SIG-M5 treated with dmso at 0.1 percent for 504 hours (cell line): ENCODE data around the gene COMMD4.
"Not testable (repeated sequence)": the region's sequence is repeated elsewhere in the genome, so short reads cannot be mapped to it uniquely, and the experiment has no call there.

Source experiments
- DNase-seq: peaks from one replicate; lab custom pipeline; 2025; ENCODE audit not compliant: unreplicated experiment; lab: John Stamatoyannopoulos, UW

Gene COMMD4

GRCh38 chr15:75335705-75336355 is at the start of gene COMMD4:
Gene COMMD4, plus strand, starts transcription at chr15:75336063. Its CDS starts 27 bp downstream, at chr15:75336090.
- peak; percentile 77 for DNase-seq

- DNase-seq = not testable (repeated sequence)
These were observed 42.2 kb upstream of the COMMD4 start for GRCh38 chr15:75293660-75294059.

GRCh38 chr15:75298541-75299310 is 37.1 kb upstream of the COMMD4 start:
- DNase-seq = not testable (repeated sequence)

- not testable (repeated sequence) for DNase-seq
These were observed 36.6 kb upstream of the COMMD4 start for GRCh38 chr15:75299311-75299688.

- not testable (repeated sequence) for DNase-seq
These were observed 35.8 kb upstream of the COMMD4 start for GRCh38 chr15:75300026-75300425.

- DNase-seq = no peak
These were observed 33.5 kb upstream of the COMMD4 start for GRCh38 chr15:75302318-75302717.

- DNase-seq = not testable (repeated sequence)
These were observed 33.1 kb upstream of the COMMD4 start for GRCh38 chr15:75302753-75303152.

GRCh38 chr15:75306188-75306587 is 29.7 kb upstream of the COMMD4 start:
- no peak for DNase-seq

- peak; percentile 44 for DNase-seq
These were observed 28.0 kb upstream of the COMMD4 start for GRCh38 chr15:75307778-75308390.

GRCh38 chr15:75309711-75310110 is 26.2 kb upstream of the COMMD4 start:
- DNase-seq = no peak

- DNase-seq = not testable (repeated sequence)
These were observed 23.3 kb upstream of the COMMD4 start for GRCh38 chr15:75312548-75312947.

- no peak for DNase-seq
These were observed 22.6 kb upstream of the COMMD4 start for GRCh38 chr15:75313116-75313845.

GRCh38 chr15:75314552-75315290 is 21.1 kb upstream of the COMMD4 start:
- no peak for DNase-seq

GRCh38 chr15:75319231-75319897 is 16.5 kb upstream of the COMMD4 start:
- DNase-seq = not testable (repeated sequence)

GRCh38 chr15:75321711-75322110 is 14.2 kb upstream of the COMMD4 start:
- no peak for DNase-seq

GRCh38 chr15:75325922-75326321 is 9.9 kb upstream of the COMMD4 start:
- DNase-seq = no peak

GRCh38 chr15:75327005-75327404 is 8.9 kb upstream of the COMMD4 start:
- no peak for DNase-seq

- DNase-seq = no peak
These were observed 8.4 kb upstream of the COMMD4 start for GRCh38 chr15:75327491-75327890.

GRCh38 chr15:75328493-75329314 is 7.2 kb upstream of the COMMD4 start:
- no peak for DNase-seq
